HepG2 (cell line): ENCODE results near the gene CDK5R1. TPM values are rescaled to one million over a fixed set of nuclear protein-coding genes. Genes with fewer than 3 reads are reported as not detected.
A peak's percentile ranks its signal among the peaks of the same experiment; 100 is the strongest.

Source experiments
- AKAP8 ChIP-seq: sonication (generic); formaldehyde crosslinking; IDR thresholded peaks from 2 replicates; pipeline ENCODE4 v1.5.1; 2020; ENCODE audit warnings: mild to moderate bottlenecking, missing genetic modification reagents
- HNRNPH1 ChIP-seq: fragments of 200-400 bp; formaldehyde crosslinking; optimal IDR thresholded peaks from 2 replicates; pipeline ENCODE3; 2017; ENCODE audit warnings: mild to moderate bottlenecking, low read depth, low read length
- NCOA2 ChIP-seq: sonication (generic); formaldehyde crosslinking; IDR thresholded peaks from 2 replicates; pipeline ENCODE4 v1.8.0; 2022; ENCODE audit warnings: inconsistent platforms
- NR2F2 ChIP-seq: IDR thresholded peaks from 2 replicates; pipeline ENCODE4 v1.6.1; 2012; ENCODE audit warnings: low read depth, inconsistent platforms, borderline replicate concordance
- SALL1 ChIP-seq: sonication (generic); formaldehyde crosslinking; IDR thresholded peaks from 2 replicates; pipeline ENCODE4 v1.8.0; 2022; ENCODE audit warnings: mild to moderate bottlenecking, missing genetic modification reagents
- SATB2 ChIP-seq: sonication (generic); formaldehyde crosslinking; IDR thresholded peaks from 2 replicates; pipeline ENCODE4 v1.5.0; 2020; ENCODE audit warnings: missing genetic modification reagents
- SNAPC2 ChIP-seq: sonication (generic); formaldehyde crosslinking; IDR thresholded peaks from 2 replicates; pipeline ENCODE4 v1.8.1; 2022; ENCODE audit warnings: mild to moderate bottlenecking, missing genetic modification reagents
- YEATS4 ChIP-seq: sonication (generic); formaldehyde crosslinking; IDR thresholded peaks from 2 replicates; pipeline ENCODE4 v1.4.0; 2020; ENCODE audit warnings: missing genetic modification reagents, borderline replicate concordance
- ZNF276 ChIP-seq: sonication (generic); formaldehyde crosslinking; IDR thresholded peaks from 2 replicates; pipeline ENCODE4 v1.4.0; 2020; ENCODE audit warnings: mild to moderate bottlenecking, low read depth, missing genetic modification reagents
- ZNF280D ChIP-seq: sonication (generic); formaldehyde crosslinking; IDR thresholded peaks from 2 replicates; pipeline ENCODE4 v1.5.1; 2020; ENCODE audit warnings: mild to moderate bottlenecking, missing genetic modification reagents
- ZNF281 ChIP-seq: sonication (generic); formaldehyde crosslinking; IDR thresholded peaks from 2 replicates; pipeline ENCODE4 v1.4.0; 2020; ENCODE audit warnings: missing genetic modification reagents, borderline replicate concordance
- ZNF558 ChIP-seq: sonication (generic); formaldehyde crosslinking; IDR thresholded peaks from 2 replicates; pipeline ENCODE4 v1.9.0; 2022; ENCODE audit warnings: mild to moderate bottlenecking, missing genetic modification reagents, borderline replicate concordance
- ZNF598 ChIP-seq: sonication (generic); formaldehyde crosslinking; IDR thresholded peaks from 2 replicates; pipeline ENCODE4 v1.5.1; 2020; ENCODE audit warnings: mild to moderate bottlenecking, missing genetic modification reagents, borderline replicate concordance
- ZNF644 ChIP-seq: IDR thresholded peaks from 2 replicates; pipeline ENCODE4 v1.6.1; 2016; ENCODE audit warnings: low read depth
- ZNF687 ChIP-seq: sonication (generic); formaldehyde crosslinking; IDR thresholded peaks from 2 replicates; pipeline ENCODE4 v1.5.1; 2020; ENCODE audit warnings: mild to moderate bottlenecking, missing genetic modification reagents, moderate library complexity
- polyA plus RNA-seq, 8 experiments: library from polyadenylated mRNA; depleted of rRNA in 3 of 8; stranded (reverse) in 7 of 8; unstranded in 1 of 8; fragments of >200 nt; fragmentation: Illumina TruSeq in 4 of 8; extraction: Trizol in 4 of 8; gene quantifications; 2 replicates each; pipeline versions ENCODE4 v1.2.1 to v1.2.3, GENCODE V29; 2011 to 2016; ENCODE audit warnings: low read depth in 4 of 8, missing spikeins in 1 of 8, mixed read lengths in 1 of 8; ENCODE audit not compliant: insufficient read depth in 1 of 8
- total RNA-seq, 5 experiments: library from RNA; depleted of rRNA; stranded (reverse); fragments of >200 nt; fragmentation: Illumina TruSeq; extraction: Trizol; gene quantifications; 2 replicates each; pipeline ENCODE4 v1.2.3, GENCODE V29; 2016; ENCODE audit warnings: low read depth in 1 of 5
- TF ChIP-seq, protein P1 (sequence below): IDR thresholded peaks from 2 replicates; pipeline ENCODE4 v1.6.1; 2016; ENCODE audit warnings: low read depth, control low read depth

Gene CDK5R1
- total and polyA plus RNA-seq, 2 of the 13 experiments (the other 11 are each of a cell fraction or from before 2014, with no cell fraction given): 1.1 to 3.9 TPM

- TF ChIP-seq ZNF687 (CRISPR knock-in tag) (peak; percentile 88), HNRNPH1 (no peak), AKAP8 (peak; percentile 20; the same call in 1 of the 2 replicates), ZNF276 (no peak), SALL1 (CRISPR knock-in tag) (peak; percentile 46; the same call in 1 of the 2 replicates), NCOA2 (CRISPR knock-in tag) (no peak), ZNF644 (no peak), ZNF280D (CRISPR knock-in tag) (no peak), NR2F2 (no peak), ZNF558 (CRISPR knock-in tag) (peak; percentile 67; the same call in 1 of the 2 replicates), YEATS4 (peak; percentile 78; the same call in 1 of the 2 replicates), ZNF281 (no peak), ZNF598 (no peak), SATB2 (CRISPR knock-in tag) (no peak), SNAPC2 (CRISPR knock-in tag) (no peak)
- TF ChIP-seq, protein P1, sequence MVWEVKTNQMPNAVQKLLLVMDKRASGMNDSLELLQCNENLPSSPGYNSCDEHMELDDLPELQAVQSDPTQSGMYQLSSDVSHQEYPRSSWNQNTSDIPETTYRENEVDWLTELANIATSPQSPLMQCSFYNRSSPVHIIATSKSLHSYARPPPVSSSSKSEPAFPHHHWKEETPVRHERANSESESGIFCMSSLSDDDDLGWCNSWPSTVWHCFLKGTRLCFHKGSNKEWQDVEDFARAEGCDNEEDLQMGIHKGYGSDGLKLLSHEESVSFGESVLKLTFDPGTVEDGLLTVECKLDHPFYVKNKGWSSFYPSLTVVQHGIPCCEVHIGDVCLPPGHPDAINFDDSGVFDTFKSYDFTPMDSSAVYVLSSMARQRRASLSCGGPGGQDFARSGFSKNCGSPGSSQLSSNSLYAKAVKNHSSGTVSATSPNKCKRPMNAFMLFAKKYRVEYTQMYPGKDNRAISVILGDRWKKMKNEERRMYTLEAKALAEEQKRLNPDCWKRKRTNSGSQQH (CRISPR knock-in tag): no peak
These were observed 587 bp upstream of the CDK5R1 start (continued) for GRCh38 chr17:32486111-32486700.
